HEK293 (cell line): ENCODE results near the gene ALAD.

Source experiments
- GFI1B ChIP-seq: fragments of 450-650 bp; formaldehyde crosslinking; IDR thresholded peaks from 2 replicates; pipeline ENCODE4 v1.5.1; 2016; ENCODE audit warnings: missing biosample characterization, missing genetic modification characterization
- HOXD13 ChIP-seq: sonication (generic); formaldehyde crosslinking; IDR thresholded peaks from 2 replicates; pipeline ENCODE4 v1.8.0; 2022; ENCODE audit warnings: missing genetic modification reagents, borderline replicate concordance
- KLF7 ChIP-seq: fragments of 450-650 bp; formaldehyde crosslinking; IDR thresholded peaks from 2 replicates; pipeline ENCODE4 v1.5.1; 2016; ENCODE audit warnings: missing biosample characterization, missing genetic modification characterization, borderline replicate concordance
- PBX3 ChIP-seq: sonication (generic); formaldehyde crosslinking; IDR thresholded peaks from 2 replicates; pipeline ENCODE4 v1.8.1; 2022; ENCODE audit warnings: mild to moderate bottlenecking, moderate library complexity, missing genetic modification reagents
- PRDM6 ChIP-seq: fragments of 450-650 bp; formaldehyde crosslinking; IDR thresholded peaks from 2 replicates; pipeline ENCODE4 v1.5.1; 2017; ENCODE audit warnings: missing biosample characterization, missing genetic modification characterization
- SP7 ChIP-seq: fragments of 450-650 bp; formaldehyde crosslinking; IDR thresholded peaks from 2 replicates; pipeline ENCODE4 v1.5.1; 2016; ENCODE audit warnings: missing biosample characterization, missing genetic modification characterization
- TRIM28 ChIP-seq: IDR thresholded peaks from 2 replicates; pipeline ENCODE4 v1.6.1; 2011; ENCODE audit warnings: low read length, control low read depth, borderline replicate concordance
- WT1 ChIP-seq: fragments of 450-650 bp; formaldehyde crosslinking; IDR thresholded peaks from 2 replicates; pipeline ENCODE4 v1.5.1; 2016; ENCODE audit warnings: missing biosample characterization, missing genetic modification characterization
- ZFP3 ChIP-seq: fragments of 450-650 bp; formaldehyde crosslinking; IDR thresholded peaks from 2 replicates; pipeline ENCODE4 v1.5.1; 2016; ENCODE audit warnings: low read depth, missing biosample characterization, missing genetic modification characterization
- ZFP37 ChIP-seq: fragments of 450-650 bp; formaldehyde crosslinking; IDR thresholded peaks from 2 replicates; pipeline ENCODE4 v1.5.1; 2016; ENCODE audit warnings: missing biosample characterization, missing genetic modification characterization
- ZNF112 ChIP-seq: fragments of 450-650 bp; formaldehyde crosslinking; IDR thresholded peaks from 2 replicates; pipeline ENCODE4 v1.5.0; 2017; ENCODE audit warnings: missing biosample characterization, missing genetic modification characterization
- ZNF140 ChIP-seq: fragments of 450-650 bp; formaldehyde crosslinking; IDR thresholded peaks from 2 replicates; pipeline ENCODE4 v1.5.1; 2016; ENCODE audit warnings: missing biosample characterization, missing genetic modification characterization
- ZNF19 ChIP-seq: fragments of 450-650 bp; formaldehyde crosslinking; IDR thresholded peaks from 2 replicates; pipeline ENCODE4; 2016; ENCODE audit warnings: missing biosample characterization, missing genetic modification characterization, low read depth
- ZNF248 ChIP-seq: fragments of 450-650 bp; formaldehyde crosslinking; IDR thresholded peaks from 2 replicates; pipeline ENCODE4 v1.5.1; 2017; ENCODE audit warnings: missing biosample characterization, missing genetic modification characterization
- ZNF37A ChIP-seq: fragments of 450-650 bp; IDR thresholded peaks from 2 replicates; pipeline ENCODE4 v1.5.1; 2018; ENCODE audit warnings: missing biosample characterization, missing genetic modification characterization
- ZNF398 ChIP-seq: fragments of 450-650 bp; formaldehyde crosslinking; IDR thresholded peaks from 2 replicates; pipeline ENCODE4 v1.5.1; 2017; ENCODE audit warnings: missing biosample characterization, missing genetic modification characterization
- ZNF530 ChIP-seq: fragments of 450-650 bp; formaldehyde crosslinking; IDR thresholded peaks from 2 replicates; pipeline ENCODE4 v1.5.1; 2016; ENCODE audit warnings: low read depth, missing biosample characterization, missing genetic modification characterization
- ZNF561 ChIP-seq: fragments of 450-650 bp; IDR thresholded peaks from 2 replicates; pipeline ENCODE4 v1.5.1; 2018; ENCODE audit warnings: missing biosample characterization, missing genetic modification characterization, borderline replicate concordance
- ZNF621 ChIP-seq: fragments of 450-650 bp; formaldehyde crosslinking; IDR thresholded peaks from 2 replicates; pipeline ENCODE4 v1.5.1; 2017; ENCODE audit warnings: missing biosample characterization, missing genetic modification characterization
- ZNF626 ChIP-seq: fragments of 450-650 bp; sonication (Bioruptor Pico); formaldehyde crosslinking; IDR thresholded peaks from 2 replicates; pipeline ENCODE4 v1.5.1; 2018; ENCODE audit warnings: missing biosample characterization, missing genetic modification characterization, inconsistent platforms
- ZNF654 ChIP-seq: fragments of 450-650 bp; formaldehyde crosslinking; IDR thresholded peaks from 2 replicates; pipeline ENCODE4 v1.5.1; 2016; ENCODE audit warnings: low read depth, missing biosample characterization, missing genetic modification characterization
- ZNF692 ChIP-seq: fragments of 450-650 bp; formaldehyde crosslinking; IDR thresholded peaks from 2 replicates; pipeline ENCODE4 v1.5.1; 2016; ENCODE audit warnings: missing biosample characterization, missing genetic modification characterization
- TF ChIP-seq, protein P1 (sequence below): fragments of 450-650 bp; formaldehyde crosslinking; IDR thresholded peaks from 2 replicates; pipeline ENCODE4 v1.5.1; 2016; ENCODE audit warnings: missing biosample characterization, missing genetic modification characterization
- TF ChIP-seq, protein P2 (sequence below): fragments of 450-650 bp; formaldehyde crosslinking; IDR thresholded peaks from 2 replicates; pipeline ENCODE4 v1.5.1; 2017; ENCODE audit warnings: missing biosample characterization, missing genetic modification characterization
- TF ChIP-seq, protein P3 (sequence below): fragments of 450-650 bp; formaldehyde crosslinking; IDR thresholded peaks from 2 replicates; pipeline ENCODE4 v1.5.1; 2016; ENCODE audit warnings: missing biosample characterization, missing genetic modification characterization

Gene ALAD

GRCh38 chr9:113340011-113340699 lies 60.9 kb downstream of the ALAD start, which contains the start of gene WDR31 (continued):
- peak; percentile 85 for TF ChIP-seq ZNF692 (tag by site-specific recombination)
- peak; percentile 91; the same call in 1 of the 2 replicates for TF ChIP-seq ZNF561 (tag by site-specific recombination)
- peak; percentile 89; the same call in 1 of the 2 replicates for TF ChIP-seq ZFP37 (tag by site-specific recombination)
- TF ChIP-seq ZNF398 = peak; percentile 70
- TF ChIP-seq ZNF530 (tag by site-specific recombination) = no peak
- TF ChIP-seq, protein P1, sequence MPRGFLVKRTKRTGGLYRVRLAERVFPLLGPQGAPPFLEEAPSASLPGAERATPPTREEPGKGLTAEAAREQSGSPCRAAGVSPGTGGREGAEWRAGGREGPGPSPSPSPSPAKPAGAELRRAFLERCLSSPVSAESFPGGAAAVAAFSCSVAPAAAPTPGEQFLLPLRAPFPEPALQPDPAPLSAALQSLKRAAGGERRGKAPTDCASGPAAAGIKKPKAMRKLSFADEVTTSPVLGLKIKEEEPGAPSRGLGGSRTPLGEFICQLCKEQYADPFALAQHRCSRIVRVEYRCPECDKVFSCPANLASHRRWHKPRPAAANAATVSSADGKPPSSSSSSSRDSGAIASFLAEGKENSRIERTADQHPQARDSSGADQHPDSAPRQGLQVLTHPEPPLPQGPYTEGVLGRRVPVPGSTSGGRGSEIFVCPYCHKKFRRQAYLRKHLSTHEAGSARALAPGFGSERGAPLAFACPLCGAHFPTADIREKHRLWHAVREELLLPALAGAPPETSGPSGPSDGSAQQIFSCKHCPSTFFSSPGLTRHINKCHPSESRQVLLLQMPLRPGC (tag by site-specific recombination) = peak; percentile 72; the same call in 1 of the 2 replicates
- 0 out of 2 replicates have a peak, but pooled peaks have one; percentile 40 for TF ChIP-seq WT1 (tag by site-specific recombination)
- no peak for TF ChIP-seq PRDM6
- TF ChIP-seq ZNF19 (tag by site-specific recombination) = no peak
- TF ChIP-seq, protein P2, sequence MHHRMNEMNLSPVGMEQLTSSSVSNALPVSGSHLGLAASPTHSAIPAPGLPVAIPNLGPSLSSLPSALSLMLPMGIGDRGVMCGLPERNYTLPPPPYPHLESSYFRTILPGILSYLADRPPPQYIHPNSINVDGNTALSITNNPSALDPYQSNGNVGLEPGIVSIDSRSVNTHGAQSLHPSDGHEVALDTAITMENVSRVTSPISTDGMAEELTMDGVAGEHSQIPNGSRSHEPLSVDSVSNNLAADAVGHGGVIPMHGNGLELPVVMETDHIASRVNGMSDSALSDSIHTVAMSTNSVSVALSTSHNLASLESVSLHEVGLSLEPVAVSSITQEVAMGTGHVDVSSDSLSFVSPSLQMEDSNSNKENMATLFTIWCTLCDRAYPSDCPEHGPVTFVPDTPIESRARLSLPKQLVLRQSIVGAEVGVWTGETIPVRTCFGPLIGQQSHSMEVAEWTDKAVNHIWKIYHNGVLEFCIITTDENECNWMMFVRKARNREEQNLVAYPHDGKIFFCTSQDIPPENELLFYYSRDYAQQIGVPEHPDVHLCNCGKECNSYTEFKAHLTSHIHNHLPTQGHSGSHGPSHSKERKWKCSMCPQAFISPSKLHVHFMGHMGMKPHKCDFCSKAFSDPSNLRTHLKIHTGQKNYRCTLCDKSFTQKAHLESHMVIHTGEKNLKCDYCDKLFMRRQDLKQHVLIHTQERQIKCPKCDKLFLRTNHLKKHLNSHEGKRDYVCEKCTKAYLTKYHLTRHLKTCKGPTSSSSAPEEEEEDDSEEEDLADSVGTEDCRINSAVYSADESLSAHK (tag by site-specific recombination) = peak; percentile 38; the same call in 1 of the 2 replicates
- TF ChIP-seq ZNF140 = no peak
- no peak for TF ChIP-seq HOXD13 (CRISPR knock-in tag)
- TF ChIP-seq ZNF654 (tag by site-specific recombination) = no peak
- TF ChIP-seq TRIM28 = peak; percentile 66; the same call in 1 of the 2 replicates
- peak; percentile 50; the same call in 1 of the 2 replicates for TF ChIP-seq ZFP3
- TF ChIP-seq ZNF621 (tag by site-specific recombination) = no peak
- no peak for TF ChIP-seq ZNF112 (tag by site-specific recombination)
- peak; percentile 96; the same call in 1 of the 2 replicates for TF ChIP-seq KLF7
- no peak for TF ChIP-seq GFI1B (tag by site-specific recombination)
- TF ChIP-seq ZNF37A (tag by site-specific recombination) = no peak
- no peak for TF ChIP-seq ZNF626
- 0 out of 2 replicates have a peak, but pooled peaks have one; percentile 76 for TF ChIP-seq PBX3 (CRISPR knock-in tag)
- TF ChIP-seq ZNF248 = no peak
- TF ChIP-seq SP7 (tag by site-specific recombination) = peak; percentile 87
- TF ChIP-seq, protein P3, sequence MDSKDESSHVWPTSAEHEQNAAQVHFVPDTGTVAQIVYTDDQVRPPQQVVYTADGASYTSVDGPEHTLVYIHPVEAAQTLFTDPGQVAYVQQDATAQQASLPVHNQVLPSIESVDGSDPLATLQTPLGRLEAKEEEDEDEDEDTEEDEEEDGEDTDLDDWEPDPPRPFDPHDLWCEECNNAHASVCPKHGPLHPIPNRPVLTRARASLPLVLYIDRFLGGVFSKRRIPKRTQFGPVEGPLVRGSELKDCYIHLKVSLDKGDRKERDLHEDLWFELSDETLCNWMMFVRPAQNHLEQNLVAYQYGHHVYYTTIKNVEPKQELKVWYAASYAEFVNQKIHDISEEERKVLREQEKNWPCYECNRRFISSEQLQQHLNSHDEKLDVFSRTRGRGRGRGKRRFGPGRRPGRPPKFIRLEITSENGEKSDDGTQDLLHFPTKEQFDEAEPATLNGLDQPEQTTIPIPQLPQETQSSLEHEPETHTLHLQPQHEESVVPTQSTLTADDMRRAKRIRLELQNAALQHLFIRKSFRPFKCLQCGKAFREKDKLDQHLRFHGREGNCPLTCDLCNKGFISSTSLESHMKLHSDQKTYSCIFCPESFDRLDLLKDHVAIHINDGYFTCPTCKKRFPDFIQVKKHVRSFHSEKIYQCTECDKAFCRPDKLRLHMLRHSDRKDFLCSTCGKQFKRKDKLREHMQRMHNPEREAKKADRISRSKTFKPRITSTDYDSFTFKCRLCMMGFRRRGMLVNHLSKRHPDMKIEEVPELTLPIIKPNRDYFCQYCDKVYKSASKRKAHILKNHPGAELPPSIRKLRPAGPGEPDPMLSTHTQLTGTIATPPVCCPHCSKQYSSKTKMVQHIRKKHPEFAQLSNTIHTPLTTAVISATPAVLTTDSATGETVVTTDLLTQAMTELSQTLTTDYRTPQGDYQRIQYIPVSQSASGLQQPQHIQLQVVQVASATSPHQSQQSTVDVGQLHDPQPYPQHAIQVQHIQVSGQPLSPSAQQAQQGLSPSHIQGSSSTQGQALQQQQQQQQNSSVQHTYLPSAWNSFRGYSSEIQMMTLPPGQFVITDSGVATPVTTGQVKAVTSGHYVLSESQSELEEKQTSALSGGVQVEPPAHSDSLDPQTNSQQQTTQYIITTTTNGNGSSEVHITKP (tag by site-specific recombination) = peak; percentile 68
